C4-2B (cell line): ENCODE results near the gene ANGEL1.

Experiments
- CTCF ChIP-seq: fragments of 450-650 bp; conservative IDR thresholded peaks from 2 replicates; pipeline ENCODE4 v1.5.1; 2017; ENCODE audit warnings: mild to moderate bottlenecking
- ZFX ChIP-seq: fragments of 450-650 bp; IDR thresholded peaks from 2 replicates; pipeline ENCODE4 v1.6.1; 2017

GRCh38 chr14:76808011-76808410 is 4.7 kb downstream of the ANGEL1 start:
- TF ChIP-seq CTCF (no peak), ZFX (no peak)
